SJCRH30 (cell line): ENCODE results near the gene C11orf21. TPM values are rescaled to one million over a fixed set of nuclear protein-coding genes. Genes with fewer than 3 reads are reported as not detected.
"Not testable (repeated sequence)": the region's sequence is repeated elsewhere in the genome, so short reads cannot be mapped to it uniquely, and the experiment has no call there.

ENCODE experiments used
- DNase-seq, 2 experiments: peaks; one replicate each; pipeline ENCODE4 v3.0.0-alpha.2; 2015 to 2020
- H3K27ac ChIP-seq: fragments of 250-450 bp; sonication (Bioruptor Pico); 2 replicates; pipeline ENCODE4 v1.5.1; 2020; ENCODE audit warnings: mild to moderate bottlenecking, moderate library complexity
- H3K27me3 ChIP-seq: fragments of 250-450 bp; sonication (Bioruptor Pico); 2 replicates; pipeline ENCODE4 v1.5.1; 2020; ENCODE audit warnings: mild to moderate bottlenecking, moderate library complexity
- H3K36me3 ChIP-seq: fragments of 250-450 bp; sonication (Bioruptor Pico); 2 replicates; pipeline ENCODE4 v1.5.1; 2020; ENCODE audit warnings: mild to moderate bottlenecking, moderate library complexity
- H3K4me1 ChIP-seq: fragments of 250-450 bp; sonication (Bioruptor Pico); 2 replicates; pipeline ENCODE4 v1.5.1; 2020; ENCODE audit warnings: mild to moderate bottlenecking, moderate library complexity
- H3K4me3 ChIP-seq: fragments of 250-450 bp; sonication (Bioruptor Pico); 2 replicates; pipeline ENCODE4 v1.5.1; 2020; ENCODE audit warnings: mild to moderate bottlenecking, moderate library complexity
- H3K9me3 ChIP-seq: fragments of 250-450 bp; sonication (Bioruptor Pico); replicated peaks from 2 replicates; pipeline ENCODE4 v1.5.1; 2020; ENCODE audit warnings: mild to moderate bottlenecking, moderate library complexity
- total RNA-seq: library from RNA; depleted of rRNA; stranded (reverse); fragments of >200 nt; shearing (Covaris generic); gene quantifications from 2 replicates; pipeline ENCODE4 v1.2.3, GENCODE V29; 2014

Gene C11orf21
- total RNA-seq, 1 experiment from 2014 or later: not detected

DNA sequence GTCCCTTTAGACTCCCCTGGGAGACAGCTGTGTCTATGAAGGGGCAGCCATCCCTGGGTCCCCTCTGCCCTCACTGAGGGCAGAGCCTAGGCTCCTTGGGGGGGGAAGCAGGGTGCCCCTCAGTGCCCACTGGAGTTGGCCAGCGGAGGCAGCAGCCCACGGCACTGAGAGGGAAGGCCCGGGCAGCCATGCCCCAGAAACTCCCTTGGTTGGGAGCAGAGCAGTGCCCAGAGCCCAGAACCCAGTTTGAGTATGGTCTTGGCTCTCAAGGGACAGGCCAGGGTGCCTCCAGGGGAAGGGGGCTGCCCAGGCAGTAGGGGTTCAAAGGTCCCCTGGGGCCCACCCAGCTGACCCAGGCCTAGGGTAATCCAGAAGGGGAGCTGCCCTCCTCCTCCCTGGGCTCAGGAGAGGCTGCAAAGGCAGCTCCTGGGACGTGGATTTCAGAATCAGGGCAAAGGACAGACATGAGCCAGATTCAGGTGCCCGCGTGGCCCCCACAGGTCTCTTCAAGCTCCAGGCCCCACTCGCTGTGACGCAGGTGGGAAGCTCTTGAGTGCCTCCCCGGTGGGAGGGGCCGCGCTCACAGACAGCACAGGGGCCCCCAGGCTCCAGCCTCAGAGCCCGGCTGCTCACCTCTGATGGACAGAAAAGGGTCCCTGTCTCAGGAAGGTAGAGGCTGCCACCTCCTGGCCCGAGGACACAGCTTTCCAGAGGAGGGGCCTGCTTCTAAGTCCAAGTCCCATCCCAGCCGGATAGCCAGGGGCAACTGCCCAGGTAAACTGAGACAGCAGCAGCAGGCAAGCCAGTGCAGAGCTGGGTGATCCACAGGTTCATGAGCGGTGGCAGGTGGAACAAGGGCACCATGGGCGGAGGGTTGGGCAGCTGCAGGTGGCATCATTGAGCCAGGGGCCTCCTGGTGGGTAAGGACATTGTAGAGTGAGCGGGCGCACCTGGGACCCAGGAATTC lies 2.6 kb downstream of the C11orf21 start:
- no peak overlapping the region for H3K4me3 ChIP-seq
- H3K4me1 ChIP-seq: peaks cover 18% of the 10 kb centered on the region
- DNase-seq: peak; percentile 33 to 56
- no peaks in the 10 kb centered on the region for H3K9me3 ChIP-seq
- no peak overlapping the region for H3K27ac ChIP-seq
- no peaks in the 10 kb centered on the region for H3K36me3 ChIP-seq
- H3K27me3 ChIP-seq: peaks cover 8% of the 10 kb centered on the region; the same call in 1 of the 2 replicates

DNA sequence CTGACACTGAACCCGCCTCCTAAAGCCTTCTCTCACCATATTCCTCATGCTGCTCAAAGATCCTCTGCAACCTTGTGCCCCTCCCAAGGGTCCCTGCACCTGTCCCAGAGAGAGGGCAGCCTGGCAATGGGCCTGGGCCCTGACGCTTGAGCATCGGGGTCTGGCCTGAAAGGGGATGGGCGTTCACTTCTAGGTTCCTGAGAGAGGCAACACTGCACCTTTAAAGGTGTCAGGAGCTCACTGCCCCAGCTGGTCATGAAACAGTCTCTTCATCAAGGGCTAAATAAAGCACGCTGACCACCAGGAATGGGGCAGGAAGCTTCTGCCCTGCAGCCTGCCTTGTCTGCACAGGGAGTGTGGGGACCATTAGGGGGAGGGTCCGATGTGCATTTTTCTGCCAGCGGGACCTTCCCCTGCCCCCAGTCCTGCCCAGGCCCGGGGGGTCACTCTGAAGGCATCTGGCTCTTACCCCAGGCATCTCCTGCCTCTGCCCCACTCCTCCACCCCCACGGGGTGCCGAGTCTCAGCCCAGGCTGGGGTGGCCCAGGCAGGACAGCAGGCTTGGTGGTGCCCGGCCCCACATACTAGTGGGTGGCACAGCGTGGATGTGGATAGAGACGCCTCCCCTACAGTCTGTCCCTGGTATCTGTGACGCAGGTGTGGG lies 3.5 kb downstream of the C11orf21 start:
- Histone ChIP-seq H3K27me3 (peaks cover 3% of the 10 kb centered on the region; the same call in 1 of the 2 replicates), H3K9me3 (no peaks in the 10 kb centered on the region), H3K4me3 (no peak overlapping the region), H3K27ac (no peak overlapping the region), H3K4me1 (peaks cover 18% of the 10 kb centered on the region), H3K36me3 (no peaks in the 10 kb centered on the region)
- peak in 1 of 2 experiments; percentile 1 for DNase-seq

DNA sequence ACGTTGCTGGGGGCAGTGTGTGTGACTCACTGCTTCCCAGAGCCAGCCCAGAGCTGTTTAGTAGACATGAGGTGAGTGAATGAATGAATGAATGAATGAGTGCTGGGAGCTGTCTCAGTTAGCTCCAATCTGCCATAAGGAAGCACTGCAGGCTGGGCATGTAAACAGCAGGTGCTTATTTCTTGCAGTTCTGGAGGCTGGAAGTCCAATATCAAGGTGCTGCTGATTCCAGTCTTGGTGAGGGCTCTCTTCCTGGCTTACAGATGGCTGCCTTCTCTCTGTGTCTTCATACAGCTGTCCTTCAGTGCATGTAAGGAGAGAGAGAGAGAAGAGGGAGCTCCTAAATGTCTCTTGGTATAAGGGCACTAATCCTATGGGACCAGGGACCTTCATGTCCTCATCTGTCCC lies 4.1 kb downstream of the C11orf21 start:
- Histone ChIP-seq H3K9me3 (no peaks in the 10 kb centered on the region), H3K36me3 (no peaks in the 10 kb centered on the region), H3K27ac (no peak overlapping the region), H3K27me3 (0 out of 2 replicates have a peak, but pooled peaks cover 3% of the 10 kb centered on the region), H3K4me3 (no peak overlapping the region), H3K4me1 (peaks cover 15% of the 10 kb centered on the region)
- DNase-seq: no peak

DNA sequence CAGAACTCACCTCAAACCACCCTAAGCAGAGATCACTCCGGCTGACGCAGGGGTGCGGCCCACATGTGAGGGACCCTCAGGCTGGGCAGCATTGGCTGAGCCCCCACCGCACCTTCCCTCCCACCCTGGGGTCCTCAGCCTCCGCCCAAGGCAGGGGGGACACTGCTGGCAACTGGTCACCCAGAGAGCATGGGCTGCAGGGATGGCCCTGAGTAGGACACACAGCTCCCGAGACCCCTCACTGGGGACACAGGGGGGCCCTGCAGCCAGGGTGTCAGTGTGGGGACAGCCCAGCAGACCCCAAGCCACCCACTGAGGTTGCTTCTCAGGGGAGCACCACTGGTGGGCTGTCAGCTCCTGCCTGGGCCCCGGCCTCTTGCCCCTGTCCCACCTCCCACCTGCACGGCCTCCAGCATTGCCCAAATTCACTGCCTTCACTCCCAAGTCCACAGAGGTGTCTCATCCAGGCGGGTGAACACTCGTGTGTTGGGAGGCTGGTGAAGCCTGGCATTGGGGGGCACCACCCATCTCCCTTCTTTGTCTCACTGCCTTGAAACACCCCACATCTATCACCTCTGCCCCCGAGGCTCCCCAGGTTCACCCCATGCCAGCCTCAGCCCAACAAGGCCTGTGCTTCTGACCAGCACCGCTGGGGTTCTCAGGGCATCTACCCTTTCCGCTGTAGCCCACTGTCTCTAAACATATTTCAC lies 4.7 kb downstream of the C11orf21 start:
- no peaks in the 10 kb centered on the region for H3K9me3 ChIP-seq
- H3K36me3 ChIP-seq: no peaks in the 10 kb centered on the region
- DNase-seq: no peak
- H3K4me3 ChIP-seq: no peak overlapping the region
- 0 out of 2 replicates have a peak, but pooled peaks cover 3% of the 10 kb centered on the region for H3K27me3 ChIP-seq
- H3K27ac ChIP-seq: no peak overlapping the region
- peaks cover 9% of the 10 kb centered on the region for H3K4me1 ChIP-seq

DNA sequence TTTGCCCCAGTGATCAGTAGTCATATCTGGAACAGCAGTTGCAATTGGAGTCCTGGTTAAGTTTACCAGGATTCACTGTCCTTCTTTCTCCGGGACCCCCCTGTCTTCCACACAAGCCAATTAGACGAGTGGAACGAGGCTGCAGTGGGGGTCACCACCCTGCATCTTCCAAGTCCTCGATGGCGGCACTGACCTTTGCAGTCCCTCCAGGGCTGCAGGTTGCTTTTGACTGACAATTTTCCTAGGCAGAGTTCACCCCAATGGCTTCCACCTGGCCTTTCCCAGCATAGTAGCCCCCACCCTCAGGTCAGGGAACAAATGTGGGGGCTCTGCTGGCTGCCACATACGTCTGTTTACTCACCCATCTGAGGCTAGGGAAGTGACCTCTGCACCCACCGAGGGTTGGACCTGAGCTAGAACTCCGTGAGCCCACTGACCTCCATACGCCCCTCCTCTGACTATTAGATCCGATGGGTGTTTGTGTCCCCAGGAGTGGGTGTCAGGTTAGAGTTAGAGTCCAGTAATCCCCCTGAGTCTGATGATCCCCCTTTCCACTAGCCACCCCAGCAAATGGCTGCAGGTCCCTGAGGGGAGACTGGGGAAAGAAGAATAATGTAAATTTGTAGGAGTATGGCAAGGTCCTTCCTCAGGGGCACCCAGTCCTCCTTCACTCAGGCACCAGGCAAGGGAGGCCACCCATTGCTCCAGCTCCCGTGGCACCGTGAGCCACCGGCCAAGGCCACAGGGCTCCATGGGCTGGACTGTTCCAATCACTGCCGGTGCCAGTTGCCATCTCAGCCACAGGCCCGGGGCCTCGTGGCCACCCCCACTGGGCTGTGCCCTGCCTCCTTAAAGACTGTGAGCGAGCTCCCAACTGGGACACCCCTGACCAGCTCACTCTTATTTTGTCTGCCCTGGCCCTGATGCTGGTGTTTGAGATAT lies 5.5 kb downstream of the C11orf21 start:
- no peak for DNase-seq
- H3K36me3 ChIP-seq: no peaks in the 10 kb centered on the region

DNA sequence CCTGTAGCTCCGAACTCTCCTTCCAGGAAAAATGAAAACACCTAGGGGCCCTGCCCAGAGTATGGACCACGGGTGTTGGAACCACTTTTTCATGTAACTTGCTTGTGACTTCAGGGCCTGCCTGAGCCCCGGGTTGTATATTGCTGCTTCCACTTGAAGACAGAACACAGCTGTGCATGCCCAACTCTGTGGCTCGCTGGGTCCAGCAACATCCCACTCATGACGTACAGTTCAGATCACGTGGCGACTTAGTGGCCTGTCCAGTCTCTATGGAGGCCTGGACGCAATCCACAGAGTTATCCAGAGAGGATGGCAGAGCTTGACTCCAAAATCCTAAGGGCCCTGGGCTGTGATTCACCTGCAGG lies 6.8 kb downstream of the C11orf21 start:
- no peak overlapping the region for H3K27ac ChIP-seq
- no peaks in the 10 kb centered on the region for H3K36me3 ChIP-seq
- H3K27me3 ChIP-seq: 0 out of 2 replicates have a peak, but pooled peaks cover 3% of the 10 kb centered on the region
- no peak overlapping the region for H3K4me3 ChIP-seq
- H3K4me1 ChIP-seq: no peaks in the 10 kb centered on the region
- no peaks in the 10 kb centered on the region for H3K9me3 ChIP-seq
- DNase-seq: peak in 1 of 2 experiments; percentile 2

More for the DNA sequence above, 5.5 kb downstream of the C11orf21 start:
- Histone ChIP-seq H3K4me1 (peaks cover 4% of the 10 kb centered on the region; the same call in 1 of the 2 replicates), H3K9me3 (no peaks in the 10 kb centered on the region), H3K4me3 (no peak overlapping the region), H3K27ac (no peak overlapping the region), H3K27me3 (0 out of 2 replicates have a peak, but pooled peaks cover 3% of the 10 kb centered on the region)

DNA sequence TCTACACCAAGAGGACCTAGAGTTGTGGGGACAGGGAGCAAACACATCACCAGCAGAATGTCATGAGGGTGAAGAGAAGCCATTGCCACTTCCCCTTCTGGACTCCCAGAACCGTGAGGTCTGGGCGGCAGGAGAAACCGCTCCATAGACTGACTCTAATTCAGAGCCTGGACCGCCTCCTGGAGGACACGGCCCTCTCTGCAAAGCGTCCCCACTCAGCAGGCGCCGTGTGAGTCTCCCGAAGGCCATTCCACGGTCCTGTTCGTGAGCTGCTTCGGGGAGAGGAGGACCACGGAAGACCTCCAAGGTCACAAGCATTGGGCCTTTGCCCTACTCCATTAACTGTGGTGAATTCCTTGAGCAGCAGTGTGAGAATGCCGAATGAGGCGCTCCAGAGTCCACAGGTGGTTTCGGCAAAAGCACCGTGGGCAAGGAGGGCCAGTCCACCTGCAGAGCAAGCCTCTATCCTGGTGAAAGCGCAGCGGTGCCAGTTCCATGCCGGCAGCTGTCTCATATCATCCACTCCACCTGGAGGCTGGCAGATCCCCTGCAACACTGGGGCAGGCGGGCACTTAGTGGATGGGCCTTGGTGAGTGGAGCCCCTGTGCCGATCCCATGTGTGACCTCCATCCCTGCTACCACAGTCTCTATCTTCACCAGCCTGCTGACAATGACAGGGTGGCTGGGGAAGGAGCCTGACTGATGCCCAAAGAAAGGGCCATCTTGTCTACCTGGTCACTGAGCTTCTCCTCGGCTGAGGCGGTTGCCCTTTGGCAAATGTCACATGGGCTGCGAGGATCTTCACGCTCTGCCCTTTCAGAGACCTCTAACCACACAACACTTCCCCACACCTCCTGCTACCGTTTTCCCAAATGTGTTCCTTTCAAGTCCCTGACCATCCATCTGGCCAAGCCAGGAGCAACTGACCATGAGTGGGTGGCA lies 7.5 kb downstream of the C11orf21 start:
- Histone ChIP-seq H3K36me3 (no peaks in the 10 kb centered on the region), H3K27ac (no peak overlapping the region), H3K27me3 (0 out of 2 replicates have a peak, but pooled peaks cover 3% of the 10 kb centered on the region), H3K4me1 (no peaks in the 10 kb centered on the region), H3K4me3 (no peak overlapping the region), H3K9me3 (no peaks in the 10 kb centered on the region)
- DNase-seq: no peak

DNA sequence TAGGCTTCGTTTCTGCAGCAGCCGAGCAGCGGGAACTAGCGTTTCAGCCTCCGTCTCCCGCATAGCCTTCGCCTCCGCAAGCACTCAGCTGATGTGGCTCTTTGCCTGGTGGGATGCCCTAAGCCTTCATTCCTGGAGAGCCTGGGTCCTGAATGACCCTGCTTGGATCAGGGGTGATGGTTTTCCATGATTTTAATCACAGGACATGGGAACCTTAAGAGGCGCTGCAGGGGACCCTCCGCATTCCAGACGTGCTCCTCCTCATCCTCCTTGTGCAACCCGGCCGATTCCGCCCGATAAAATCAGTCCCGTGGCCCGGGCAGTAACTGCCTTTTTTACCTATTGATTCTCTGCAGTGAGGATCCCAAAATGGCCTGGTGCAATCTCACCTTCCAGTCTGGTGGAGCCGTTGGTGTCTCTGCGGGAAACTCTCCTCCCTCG lies 8.2 kb downstream of the C11orf21 start:
- Histone ChIP-seq H3K4me1 (no peaks in the 10 kb centered on the region), H3K36me3 (no peaks in the 10 kb centered on the region), H3K9me3 (no peaks in the 10 kb centered on the region), H3K4me3 (no peak overlapping the region), H3K27ac (no peak overlapping the region), H3K27me3 (0 out of 2 replicates have a peak, but pooled peaks cover 3% of the 10 kb centered on the region)
- DNase-seq: no peak

DNA sequence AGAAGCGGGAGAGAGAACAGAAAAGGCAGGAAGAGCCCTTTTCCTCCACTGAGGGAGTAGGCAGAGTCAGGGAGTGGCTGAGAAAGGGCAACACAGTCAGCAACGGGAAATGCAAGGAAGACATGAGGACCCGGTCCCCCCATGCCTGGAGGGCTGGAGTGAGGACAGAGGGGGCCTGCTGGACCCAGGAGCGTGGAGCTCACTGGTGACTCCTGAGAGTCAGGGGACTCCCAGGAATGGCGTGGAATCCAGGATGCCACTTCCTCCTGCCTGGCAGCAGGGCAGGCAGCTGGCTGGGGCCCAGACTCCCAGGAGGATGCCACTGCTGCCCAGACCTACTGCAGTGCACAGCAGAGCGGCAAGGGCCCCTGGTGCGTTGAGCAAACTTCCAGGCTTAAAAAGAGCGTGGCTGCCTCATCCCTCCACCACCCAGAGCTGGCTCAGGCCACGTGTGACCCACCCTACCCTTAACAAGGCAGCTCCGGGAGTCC lies 11.3 kb downstream of the C11orf21 start:
- H3K27me3 ChIP-seq: no peaks in the 10 kb centered on the region; the same call in 1 of the 2 replicates
- DNase-seq: no peak

DNA sequence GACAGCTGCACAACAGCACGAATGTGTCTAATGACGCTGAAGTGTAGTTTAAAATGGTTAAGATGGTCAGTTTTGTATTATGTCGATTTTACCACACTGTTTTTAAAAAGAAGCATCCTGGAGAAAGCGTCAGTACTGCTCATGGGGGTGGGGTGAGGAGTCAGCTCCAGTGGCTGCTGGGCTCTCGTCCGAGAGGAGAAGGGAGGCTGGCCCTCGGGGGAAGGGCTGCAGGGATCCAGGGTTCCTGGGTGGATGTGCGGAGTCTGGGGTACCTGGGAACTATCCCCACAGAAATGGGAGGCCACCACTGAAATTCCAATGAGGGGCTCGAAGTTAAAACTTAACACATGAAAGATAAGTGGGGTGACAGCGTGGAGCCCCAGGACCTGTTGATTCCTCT lies 11.9 kb downstream of the C11orf21 start:
- Histone ChIP-seq H3K4me1 (no peaks in the 10 kb centered on the region), H3K4me3 (no peak overlapping the region), H3K27me3 (no peaks in the 10 kb centered on the region; the same call in 1 of the 2 replicates), H3K36me3 (no peaks in the 10 kb centered on the region), H3K9me3 (no peaks in the 10 kb centered on the region), H3K27ac (no peak overlapping the region)
- DNase-seq: no peak

More for the DNA sequence above, 11.3 kb downstream of the C11orf21 start:
- Histone ChIP-seq H3K4me3 (no peak overlapping the region), H3K4me1 (no peaks in the 10 kb centered on the region), H3K36me3 (no peaks in the 10 kb centered on the region), H3K9me3 (no peaks in the 10 kb centered on the region), H3K27ac (no peak overlapping the region)

DNA sequence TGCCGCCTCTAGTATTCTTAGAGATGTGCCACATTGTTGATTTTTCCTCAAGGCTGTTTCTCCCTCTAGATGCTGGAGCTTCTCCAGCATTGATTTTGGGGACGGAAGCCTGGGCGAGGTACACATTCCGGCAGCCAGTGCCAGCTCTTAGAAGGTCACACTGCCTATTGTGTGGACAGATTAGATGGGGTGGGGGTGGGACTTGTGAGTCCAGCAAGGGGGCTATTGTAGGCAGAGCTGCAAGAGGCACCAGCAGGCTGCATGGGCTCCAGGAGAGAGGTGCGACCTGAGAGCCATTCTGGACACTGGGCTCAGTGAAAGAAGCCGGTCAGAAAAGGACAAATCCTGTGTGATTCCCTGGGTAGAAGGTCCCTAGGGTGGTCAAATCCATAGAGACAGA lies 12.4 kb downstream of the C11orf21 start:
- Histone ChIP-seq H3K4me1 (no peaks in the 10 kb centered on the region), H3K27ac (no peak overlapping the region), H3K9me3 (no peaks in the 10 kb centered on the region), H3K36me3 (no peaks in the 10 kb centered on the region), H3K4me3 (no peak overlapping the region), H3K27me3 (no peaks in the 10 kb centered on the region; the same call in 1 of the 2 replicates)
- DNase-seq: no peak

DNA sequence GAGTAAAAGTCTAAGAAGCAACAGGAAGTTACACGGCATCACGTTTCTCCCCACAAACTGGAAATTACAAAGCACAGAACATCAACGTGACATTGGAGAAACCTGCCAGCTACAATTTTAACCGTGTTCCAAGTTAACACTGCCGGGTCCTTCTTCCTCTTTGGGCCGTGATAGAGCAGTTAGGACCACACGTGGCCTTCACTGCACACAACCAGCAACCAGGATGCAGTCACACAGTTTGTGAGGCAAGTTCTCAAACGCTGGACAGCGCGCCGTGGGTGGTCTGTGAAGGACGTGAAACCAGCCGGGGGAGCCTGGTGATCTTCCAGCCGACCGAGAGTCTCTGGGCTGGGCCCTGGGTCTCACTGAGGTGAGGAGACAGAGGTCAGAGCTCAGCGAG lies 14.6 kb downstream of the C11orf21 start:
- no peak for DNase-seq
- peaks cover 3% of the 10 kb centered on the region; the same call in 1 of the 2 replicates for H3K9me3 ChIP-seq
- H3K4me1 ChIP-seq: no peaks in the 10 kb centered on the region
- H3K27ac ChIP-seq: no peak overlapping the region
- no peaks in the 10 kb centered on the region; the same call in 1 of the 2 replicates for H3K27me3 ChIP-seq
- H3K36me3 ChIP-seq: no peaks in the 10 kb centered on the region
- no peak overlapping the region for H3K4me3 ChIP-seq

DNA sequence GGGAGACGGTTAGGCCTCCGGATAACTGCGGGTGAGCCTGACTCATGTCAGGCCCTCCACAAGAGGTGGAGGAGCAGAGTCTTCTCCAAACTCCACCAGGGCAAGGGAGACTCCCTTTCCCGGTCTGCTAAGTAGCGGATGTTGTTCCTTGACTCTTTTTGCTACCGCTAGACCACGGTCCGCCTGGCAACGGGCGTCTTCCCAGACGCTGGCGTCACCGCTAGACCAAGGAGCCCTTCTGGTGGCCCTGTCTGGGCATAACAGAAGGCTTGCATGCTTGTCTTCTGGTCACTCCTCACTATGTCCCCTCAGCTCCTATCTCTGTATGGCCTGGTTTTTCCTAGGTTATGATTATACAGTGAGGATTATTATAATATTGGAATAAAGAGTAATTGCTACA lies 15.4 kb downstream of the C11orf21 start:
- not testable (repeated sequence) for H3K27ac ChIP-seq, H3K4me3 ChIP-seq, H3K36me3 ChIP-seq, DNase-seq, H3K9me3 ChIP-seq, H3K27me3 ChIP-seq, H3K4me1 ChIP-seq
